Calu3 (cell line): ENCODE results near the gene MLPH. TPM values are rescaled to one million over a fixed set of nuclear protein-coding genes. Genes with fewer than 3 reads are reported as not detected.

ENCODE experiments used
- BruUV-seq: library from RNA; stranded (reverse); fragments of 400-500 nt; replicated peaks from 2 replicates; lab custom pipeline; 2021; lab: Mats Ljungman, UMichigan
- CTCF ChIA-PET: fragments of 300-600 bp; sonication (Branson Sonifier 250); formaldehyde crosslinking; loops from one replicate; lab custom pipeline; 2022; ENCODE audit warnings: antibody characterized with exemption; lab: Charles Lee
- DNase-seq: peaks from one replicate; pipeline ENCODE4 v3.0.0; 2022
- H3K27ac Mint-ChIP-seq: one replicate; pipeline ENCODE4 v1.8.0; 2022; ENCODE audit warnings: mixed read lengths; ENCODE audit not compliant: unreplicated experiment
- H3K27me3 Mint-ChIP-seq: one replicate; pipeline ENCODE4 v1.8.0; 2022; ENCODE audit warnings: mixed read lengths; ENCODE audit not compliant: unreplicated experiment
- H3K36me3 Mint-ChIP-seq: one replicate; pipeline ENCODE4 v1.8.0; 2022; ENCODE audit warnings: mild to moderate bottlenecking, moderate library complexity, mixed read lengths; ENCODE audit not compliant: insufficient read depth, unreplicated experiment
- H3K4me1 Mint-ChIP-seq: one replicate; pipeline ENCODE4 v1.8.0; 2022; ENCODE audit warnings: mild to moderate bottlenecking, low read depth, mixed read lengths; ENCODE audit not compliant: unreplicated experiment
- H3K4me3 Mint-ChIP-seq: one replicate; pipeline ENCODE4 v1.8.0; 2022; ENCODE audit warnings: mild to moderate bottlenecking, low read depth, moderate library complexity, mixed read lengths; ENCODE audit not compliant: unreplicated experiment
- H3K9me3 Mint-ChIP-seq: one replicate; pipeline ENCODE4 v1.8.0; 2022; ENCODE audit warnings: low read depth, mixed read lengths; ENCODE audit not compliant: unreplicated experiment
- CTCF ChIP-seq: fragments of 200-600 bp; IDR thresholded peaks from one replicate; pipeline ENCODE4 v1.8.0; 2022; ENCODE audit warnings: antibody characterized with exemption; ENCODE audit not compliant: unreplicated experiment
- intact Hi-C: fragments of 100-400 bp; cut with micrococcal nuclease; formaldehyde crosslinking; loops from one replicate; pipeline ENCODE4 v1.10.0; 2022; ENCODE audit not compliant: unreplicated experiment
- microRNA-seq: library from miRNA; unstranded; fragments of <30 nt; microRNA quantifications from one replicate; pipeline ENCODE4 v1.2.0, GENCODE V29; 2022
- total RNA-seq: library from RNA; stranded (reverse); gene quantifications from 2 replicates; pipeline ENCODE4 v1.2.3, GENCODE V29; 2022

MLPH gene
- total RNA-seq, 1 experiment from 2014 or later = 39.8 TPM

- TF ChIP-seq CTCF = no peak
- Mint-ChIP-seq H3K4me1 (no peaks in the 10 kb centered on the region), H3K4me3 (no peak overlapping the region), H3K36me3 (no peaks in the 10 kb centered on the region), H3K27ac (no peak overlapping the region), H3K27me3 (peaks cover 64% of the 10 kb centered on the region), H3K9me3 (no peaks in the 10 kb centered on the region)
- no peak for DNase-seq
- CTCF ChIA-PET = interaction anchor here (0.6 kb wide), 1 partner anchor 48 kb away, joined by 4 read pairs; no protein-coding TSS in a partner anchor
- no TSS peak for BruUV-seq
- intact Hi-C loops = no loop called here
Observed at GRCh38 chr2:237603718-237604362, 116.8 kb downstream of the MLPH start.

GRCh38 chr2:237604391-237604790 lies 117.3 kb downstream of the MLPH start:
- Mint-ChIP-seq H3K9me3 (no peaks in the 10 kb centered on the region), H3K4me1 (no peaks in the 10 kb centered on the region), H3K36me3 (no peaks in the 10 kb centered on the region), H3K27ac (no peak overlapping the region), H3K4me3 (no peak overlapping the region), H3K27me3 (peaks cover 64% of the 10 kb centered on the region)
- TF ChIP-seq CTCF = no peak
- no TSS peak for BruUV-seq
- no peak for DNase-seq
- intact Hi-C loops = no loop called here
- CTCF ChIA-PET = interaction anchor here (0.6 kb wide), 1 partner anchor 48 kb away, joined by 4 read pairs; no protein-coding TSS in a partner anchor

Small RNAs within 50 kb of the gene (microRNA-seq; reads per million reads assigned to microRNA genes)
- gene MIR6811 = not detected

Other genes starting within 250 kb of the MLPH start
- 0.07 TPM in 1 of 2 replicates, not detected in the other for gene COL6A3, start 73.1 kb upstream of the MLPH start, total RNA-seq
- gene PRLH, start 79.3 kb downstream of the MLPH start, total RNA-seq = not detected in 2 replicates
- 33.3 and 38.3 TPM in 2 replicates for gene RAB17, start 103.5 kb downstream of the MLPH start, total RNA-seq
- 152 and 161 TPM in 2 replicates for gene LRRFIP1, start 140.3 kb downstream of the MLPH start, total RNA-seq